Activated T-cell treated with anti-CD3 and anti-CD28 coated beads for 24 hours (primary cell): Measurements from ENCODE around the gene GAN.
"Not testable (repeated sequence)": the region's sequence is repeated elsewhere in the genome, so short reads cannot be mapped to it uniquely, and the experiment has no call there.

Experiments
- DNase-seq: peaks from one replicate; pipeline ENCODE4 v3.0.0-alpha.2; 2020; ENCODE audit warnings: low read depth

GAN gene

GRCh38 chr16:81399909-81400308, 85.1 kb downstream of the GAN start:
- no peak for DNase-seq

DNA sequence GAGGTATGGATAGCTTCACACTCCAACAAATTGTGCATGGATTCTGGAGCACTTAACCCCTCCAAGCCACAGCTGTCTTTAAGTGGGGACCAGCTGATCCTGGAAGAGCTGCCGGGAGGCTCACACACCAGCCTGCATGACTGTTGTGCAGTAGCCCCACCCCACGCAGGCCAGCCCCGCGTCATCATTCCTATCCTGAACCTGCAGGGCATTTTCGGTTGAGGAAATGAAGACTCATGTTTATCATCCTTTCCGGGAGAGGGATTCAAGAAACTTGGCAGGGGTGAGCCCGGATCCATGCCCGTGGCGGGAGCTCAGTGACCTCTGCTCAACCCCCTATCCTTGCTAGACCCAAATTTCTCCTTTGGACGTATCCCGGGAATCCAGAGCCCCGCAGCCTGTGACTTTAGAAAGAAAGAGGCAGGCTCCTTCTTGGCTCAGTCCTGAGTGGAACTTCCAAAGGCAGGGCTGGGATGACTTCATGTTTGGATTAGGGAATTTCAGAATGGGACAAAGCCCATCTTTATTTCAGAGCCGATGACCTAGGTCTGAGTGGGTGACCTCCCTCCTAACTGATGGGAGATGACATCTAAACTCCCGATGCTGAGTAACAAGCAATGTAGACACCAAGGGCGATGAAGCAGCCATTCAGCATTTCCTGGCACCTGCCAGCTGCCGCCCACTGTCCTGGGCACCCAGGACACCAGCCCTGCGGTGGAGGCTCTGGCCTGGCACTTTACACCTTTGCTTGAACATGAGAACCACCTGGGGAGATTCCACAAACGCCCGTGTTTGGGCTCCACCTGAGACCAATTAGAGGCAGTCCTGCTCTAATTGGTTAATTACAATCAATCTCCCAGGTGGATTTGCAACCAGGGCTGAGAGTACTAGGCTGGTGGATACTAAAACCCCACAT, 86.5 kb downstream of the GAN start:
- DNase-seq, result no peak

DNA sequence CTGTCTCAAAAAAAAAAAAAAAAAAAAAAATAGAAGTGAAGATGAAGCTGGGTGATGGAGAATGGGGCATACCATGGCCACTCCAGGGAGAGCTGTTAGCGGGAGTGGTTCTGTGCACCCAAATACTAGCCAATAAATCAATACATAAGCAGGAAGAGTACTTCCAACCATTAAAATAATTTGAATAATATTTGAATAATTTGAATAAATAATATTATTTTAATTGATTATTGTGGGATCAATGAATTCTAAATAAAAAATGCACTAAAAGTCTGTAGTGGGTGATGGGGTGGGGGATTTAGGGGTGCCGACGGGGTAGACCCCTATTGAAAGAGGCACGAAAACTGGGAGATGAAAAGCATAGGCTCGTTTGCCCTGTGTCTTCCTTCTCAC, 88.4 kb downstream of the GAN start:
- DNase-seq, result no peak

GRCh38 chr16:81403601-81404391, 89.0 kb downstream of the GAN start:
- peak; percentile 67 for DNase-seq

DNA sequence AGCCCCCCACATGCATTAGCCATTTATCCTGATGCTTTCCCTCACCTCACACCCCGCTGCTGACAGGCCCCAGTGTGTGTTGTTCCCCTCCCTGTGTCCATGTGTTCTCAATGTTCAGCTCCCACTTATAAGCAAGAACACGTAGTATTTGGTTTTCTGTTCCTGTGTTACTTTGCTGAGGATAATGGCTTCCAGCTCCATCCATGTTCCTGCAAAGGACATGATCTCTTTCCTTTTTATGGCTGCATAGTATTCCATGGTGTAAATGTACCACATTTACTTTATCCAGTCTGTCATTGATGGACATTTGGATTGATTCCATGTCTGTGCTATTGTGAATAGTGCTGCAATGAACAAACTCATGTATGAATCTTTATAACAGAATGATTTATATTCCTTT, 90.2 kb downstream of the GAN start:
- DNase-seq, result not testable (repeated sequence)

GRCh38 chr16:81405702-81406113, 90.9 kb downstream of the GAN start:
- DNase-seq, result no peak

DNA sequence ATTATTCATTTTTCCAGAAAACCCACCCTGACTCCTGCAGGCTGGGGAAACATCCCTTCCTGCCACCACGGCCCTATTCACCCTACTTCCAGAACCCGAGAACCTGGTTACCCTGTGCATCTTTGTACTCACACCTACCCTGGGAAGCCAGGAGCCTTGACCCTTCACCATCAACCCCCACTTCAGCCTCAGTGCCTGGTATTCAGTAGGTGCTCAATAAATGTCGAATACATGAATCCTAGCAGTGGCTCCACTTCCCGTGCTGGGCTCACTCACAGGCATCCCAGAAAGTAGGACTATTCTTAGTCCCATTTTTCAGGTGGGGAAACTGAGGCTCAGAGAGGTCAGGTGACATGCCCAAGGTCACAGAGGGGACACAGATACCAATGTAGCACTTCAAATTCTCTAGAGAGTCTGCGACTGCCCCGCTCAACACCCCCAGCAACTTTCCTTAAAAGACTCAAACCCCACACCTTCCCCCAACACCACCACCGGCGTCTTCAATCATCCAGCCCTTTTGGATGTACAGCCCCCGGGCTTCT, 93.7 kb downstream of the GAN start:
- DNase-seq, result no peak

GRCh38 chr16:81409016-81409556, 94.3 kb downstream of the GAN start:
- no peak for DNase-seq

GRCh38 chr16:81410643-81411293, 96.0 kb downstream of the GAN start:
- no peak for DNase-seq

- no peak for DNase-seq
Observed at GRCh38 chr16:81413245-81413990, 98.7 kb downstream of the GAN start.

GRCh38 chr16:81415751-81416150, 101.0 kb downstream of the GAN start:
- DNase-seq, result no peak

- no peak for DNase-seq
Observed at GRCh38 chr16:81416749-81417148, 102.0 kb downstream of the GAN start.

- no peak for DNase-seq
Observed at GRCh38 chr16:81417210-81417609, 102.4 kb downstream of the GAN start.

GRCh38 chr16:81419806-81420205, 105.0 kb downstream of the GAN start:
- DNase-seq, result no peak

DNA sequence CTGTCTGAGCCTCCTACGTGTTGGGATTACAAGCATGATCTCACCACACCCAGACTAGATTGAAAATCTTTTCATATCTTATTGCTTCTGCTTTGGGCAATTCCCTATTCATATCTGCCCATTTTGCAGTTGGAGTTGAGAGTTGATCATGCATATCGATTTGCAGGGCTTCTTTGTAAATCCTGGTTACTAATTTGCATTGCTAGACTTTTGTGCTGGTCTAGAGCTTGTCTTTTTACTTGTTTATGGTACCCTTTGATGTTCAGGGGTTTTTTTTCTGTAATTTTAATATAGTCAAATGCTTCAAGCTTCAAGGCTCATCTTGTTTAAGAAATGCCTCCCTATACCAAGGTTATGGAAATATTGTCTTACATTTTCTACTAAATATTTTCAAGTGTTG, 106.4 kb downstream of the GAN start:
- no peak for DNase-seq

DNA sequence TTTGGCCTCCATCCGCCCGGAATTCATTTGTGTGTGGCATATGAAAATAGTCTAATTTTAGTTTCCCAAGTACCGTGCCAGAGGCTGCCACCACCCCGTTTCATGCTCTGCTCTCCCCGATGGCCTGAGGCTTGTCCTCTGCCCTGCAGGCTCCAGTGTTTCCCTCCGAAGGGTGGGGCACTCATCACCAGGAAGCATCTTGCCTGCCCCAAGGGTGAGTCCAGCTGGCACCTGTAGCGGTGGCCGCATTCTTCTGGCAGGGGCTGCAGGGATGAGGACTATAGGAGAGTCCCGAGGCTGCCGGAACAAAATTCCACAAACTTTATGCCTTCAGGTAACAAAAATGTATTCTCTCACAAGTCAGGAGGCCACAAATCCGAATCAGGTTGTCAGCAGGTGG, 106.8 kb downstream of the GAN start:
- DNase-seq, result no peak

- DNase-seq, result not testable (repeated sequence)
Observed at GRCh38 chr16:81422153-81422552, 107.4 kb downstream of the GAN start.

DNA sequence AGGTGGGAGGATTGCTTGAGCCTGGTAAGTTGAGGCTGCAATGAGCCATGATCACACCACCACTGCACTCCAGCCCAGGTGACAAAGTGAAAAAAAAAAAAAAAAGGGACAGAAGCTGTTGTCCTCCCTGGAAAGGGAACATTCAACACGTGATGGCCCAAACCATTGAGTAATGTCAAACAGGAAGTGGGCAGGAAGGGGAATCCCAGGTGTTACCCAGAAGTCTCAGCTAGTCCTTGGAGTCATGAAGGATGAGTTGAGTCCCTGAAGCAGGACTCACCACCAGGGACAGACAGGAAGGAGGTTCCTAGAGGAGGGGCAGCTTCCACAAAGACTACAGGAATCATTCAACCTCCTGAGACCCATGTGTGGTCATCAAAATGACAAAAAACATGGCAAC, 110.0 kb downstream of the GAN start:
- DNase-seq, result no peak

GRCh38 chr16:81427219-81427618, 112.5 kb downstream of the GAN start:
- no peak for DNase-seq

DNA sequence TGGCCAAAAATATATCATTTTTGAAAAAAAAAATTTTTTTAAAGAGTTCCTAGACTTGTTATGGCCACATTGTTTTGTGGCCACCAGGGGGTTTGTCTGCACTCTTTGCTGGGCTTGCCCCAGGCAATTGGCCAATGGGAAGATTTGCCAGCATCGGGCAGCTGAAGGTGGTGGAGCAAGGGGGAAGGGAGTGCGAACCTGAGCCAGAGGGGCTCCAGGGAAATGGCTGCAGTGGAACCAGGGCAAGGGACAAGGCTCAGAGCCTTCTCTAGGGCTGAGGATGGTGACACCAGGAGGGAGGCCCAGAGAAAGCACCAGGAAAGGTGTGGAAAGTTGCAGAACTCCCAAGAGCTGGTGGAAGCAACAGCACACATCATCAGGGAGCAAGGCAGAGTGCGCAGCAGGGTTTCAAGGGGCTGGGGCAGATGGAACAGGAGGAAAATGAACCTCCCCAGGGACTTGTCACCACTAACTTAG, 114.3 kb downstream of the GAN start:
- DNase-seq, result no peak
